Endothelial cell of umbilical vein (primary cell): ENCODE data around the gene SLC16A6. TPM values are rescaled to one million over a fixed set of nuclear protein-coding genes. Genes with fewer than 3 reads are reported as not detected.

Source experiments
- BruUV-seq: library from RNA; stranded (reverse); fragments of 400-500 nt; replicated peaks from 2 replicates; lab custom pipeline; 2021; lab: Mats Ljungman, UMichigan
- CTCF ChIA-PET: fragments of 300-600, 350-600 bp; sonication (Branson Sonifier 250); formaldehyde crosslinking; loops from one replicate; lab custom pipeline; 2021; ENCODE audit warnings: antibody characterized with exemption, inconsistent platforms; lab: Charles Lee
- POLR2A ChIA-PET: fragments of 300-600, 350-600 bp; sonication (Branson Sonifier 250); formaldehyde crosslinking; loops from one replicate; lab custom pipeline; 2021; ENCODE audit warnings: antibody characterized with exemption, inconsistent platforms; lab: Charles Lee
- DNase-seq: peaks from one replicate; pipeline ENCODE4 v3.0.0-alpha.2; 2011; ENCODE audit warnings: low read depth, low spot score
- FAIRE-seq: peaks from 2 replicates; lab custom pipeline; 2011; peaks lifted over from hg19 to GRCh38; lab: Jason Lieb, UNC
- H2AFZ ChIP-seq: 2 replicates; pipeline ENCODE4 v1.6.0; 2012; ENCODE audit warnings: low read depth, low read length, control low read depth, inconsistent platforms
- H3K27ac ChIP-seq: 2 replicates; pipeline ENCODE4 v1.5.1; 2011; ENCODE audit warnings: low read depth, mild to moderate bottlenecking, control low read depth, low read length, moderate library complexity; ENCODE audit not compliant: insufficient read depth
- H3K27me3 ChIP-seq, 2 experiments: 2 replicates each; pipeline versions ENCODE4 v1.6.0 to v1.6.1; 2011; ENCODE audit warnings: low read length in 2 of 2, mixed read lengths in 1 of 2; ENCODE audit not compliant: control insufficient read depth in 2 of 2, insufficient read depth in 2 of 2
- H3K36me3 ChIP-seq, 2 experiments: 2 replicates in 1 of 2; 3 replicates in 1 of 2; pipeline ENCODE4 v1.5.1; 2011; ENCODE audit warnings: low read length in 2 of 2, mild to moderate bottlenecking in 1 of 2, moderate library complexity in 1 of 2; ENCODE audit not compliant: control insufficient read depth in 2 of 2, insufficient read depth in 2 of 2; ENCODE audit errors: extremely low read depth in 1 of 2
- H3K4me1 ChIP-seq: 3 replicates; pipeline ENCODE4 v1.5.1; 2011; ENCODE audit warnings: mild to moderate bottlenecking, low read length; ENCODE audit not compliant: control insufficient read depth, insufficient read depth; ENCODE audit errors: extremely low read depth
- H3K4me2 ChIP-seq: 2 replicates; pipeline ENCODE4 v1.6.1; 2011; ENCODE audit warnings: low read length, control low read depth, mixed read lengths; ENCODE audit not compliant: insufficient read depth
- H3K4me3 ChIP-seq, 3 experiments: fragments of 200-600 bp in 1 of 3; sonication (generic), shearing (Covaris generic) in 1 of 3; replicated peaks in 1 of 3; 2 replicates each; pipeline ENCODE4 v1.5.1; 2011 to 2016; ENCODE audit warnings: control low read depth in 3 of 3, low read length in 3 of 3, mild to moderate bottlenecking in 2 of 3, inconsistent platforms in 1 of 3, low read depth in 1 of 3, moderate library complexity in 1 of 3; ENCODE audit not compliant: insufficient read depth in 1 of 3
- H3K79me2 ChIP-seq: 2 replicates; pipeline ENCODE4 v1.6.0; 2012; ENCODE audit warnings: low read length, inconsistent platforms; ENCODE audit not compliant: control insufficient read depth, insufficient read depth
- H3K9ac ChIP-seq: replicated peaks from 2 replicates; pipeline ENCODE3; 2011; ENCODE audit warnings: low read length, control low read depth; ENCODE audit not compliant: insufficient read depth; ENCODE audit errors: extremely low read depth
- H3K9me1 ChIP-seq: replicated peaks from 3 replicates; pipeline ENCODE4 v1.6.0; 2011; ENCODE audit warnings: mild to moderate bottlenecking, low read length; ENCODE audit not compliant: control insufficient read depth, insufficient read depth; ENCODE audit errors: extremely low read depth
- H3K9me3 ChIP-seq: replicated peaks from 2 replicates; pipeline ENCODE4 v1.5.1; 2012; ENCODE audit warnings: low read length, inconsistent platforms; ENCODE audit not compliant: control insufficient read depth, insufficient read depth
- H4K20me1 ChIP-seq: replicated peaks from 2 replicates; pipeline ENCODE3; 2011; ENCODE audit warnings: mild to moderate bottlenecking, low read length; ENCODE audit not compliant: control insufficient read depth, insufficient read depth; ENCODE audit errors: extremely low read depth
- CTCF ChIP-seq, 2 donors: IDR thresholded peaks; 1 replicate in 1 of 2; 2 replicates in 1 of 2; pipeline ENCODE4 v1.5.1; 2011; ENCODE audit warnings: low read length in 2 of 2, mild to moderate bottlenecking in 2 of 2, moderate library complexity in 2 of 2, control low read depth in 1 of 2, inconsistent platforms in 1 of 2, low read depth in 1 of 2; ENCODE audit not compliant: insufficient read depth in 1 of 2; ENCODE audit errors: extremely low read depth in 1 of 2
- EZH2 ChIP-seq: IDR thresholded peaks from 2 replicates; pipeline ENCODE4 v1.6.1; 2012; ENCODE audit warnings: borderline replicate concordance, low read depth, mild to moderate bottlenecking, moderate library complexity, low read length, inconsistent platforms; ENCODE audit not compliant: severe bottlenecking
- FOS ChIP-seq: IDR thresholded peaks from 2 replicates; pipeline ENCODE4 v1.6.1; 2011; ENCODE audit warnings: mild to moderate bottlenecking, low read length, moderate library complexity, borderline replicate concordance; ENCODE audit not compliant: insufficient read depth
- GATA2 ChIP-seq: IDR thresholded peaks from 2 replicates; pipeline ENCODE4 v1.7.0; 2011; ENCODE audit warnings: low read depth, mild to moderate bottlenecking, moderate library complexity, mixed read lengths, low read length; ENCODE audit not compliant: insufficient read length, insufficient read depth
- JUN ChIP-seq: IDR thresholded peaks from 2 replicates; pipeline ENCODE4 v1.6.1; 2011; ENCODE audit warnings: borderline replicate concordance, low read depth; ENCODE audit not compliant: insufficient read length, insufficient read depth
- MAX ChIP-seq: IDR thresholded peaks from 2 replicates; pipeline ENCODE4 v1.6.1; 2011; ENCODE audit not compliant: insufficient read depth, insufficient read length
- MYC ChIP-seq: IDR thresholded peaks from one replicate; pipeline ENCODE4 v1.6.1; 2011; ENCODE audit warnings: mild to moderate bottlenecking, low read depth, low read length
- POLR2A ChIP-seq: IDR thresholded peaks from 2 replicates; pipeline ENCODE4 v1.6.1; 2012; ENCODE audit warnings: low read depth, mild to moderate bottlenecking, control low read depth, low read length
- POLR2AphosphoS5 ChIP-seq: IDR thresholded peaks from 2 replicates; pipeline ENCODE4 v1.6.1; 2012; ENCODE audit warnings: low read depth, mild to moderate bottlenecking, control low read depth, low read length, moderate library complexity; ENCODE audit not compliant: insufficient read depth
- dilution Hi-C: fragments of 300-500 bp; cut with MboI; formaldehyde crosslinking; loops from one replicate; pipeline ENCODE4 v1.15.0; 2019; ENCODE audit warnings: low sequenced_read_pairs; ENCODE audit not compliant: extremely low pct_ligation_motif_present
- intact Hi-C: fragments of 100-400 bp; cut with micrococcal nuclease; formaldehyde crosslinking; loops from one replicate; pipeline ENCODE4 v1.10.0; 2022
- polyA plus RNA-seq, 4 experiments: library from polyadenylated mRNA; depleted of rRNA in 3 of 4; stranded (reverse) in 3 of 4; unstranded in 1 of 4; fragments of >200 nt; gene quantifications; 2 replicates each; pipeline versions ENCODE4 v1.2.1 to v1.2.3, GENCODE V29; 2011 to 2012; ENCODE audit warnings: missing spikeins in 1 of 4
- total RNA-seq: library from RNA; stranded (reverse); gene quantifications from 2 replicates; pipeline ENCODE4 v1.2.3, GENCODE V29; 2021

The SLC16A6 gene
- total and polyA plus RNA-seq, 2 donors (not counting 3 experiments of a cell fraction or from before 2014, with no cell fraction given): 0.65 to 0.91 TPM

DNA sequence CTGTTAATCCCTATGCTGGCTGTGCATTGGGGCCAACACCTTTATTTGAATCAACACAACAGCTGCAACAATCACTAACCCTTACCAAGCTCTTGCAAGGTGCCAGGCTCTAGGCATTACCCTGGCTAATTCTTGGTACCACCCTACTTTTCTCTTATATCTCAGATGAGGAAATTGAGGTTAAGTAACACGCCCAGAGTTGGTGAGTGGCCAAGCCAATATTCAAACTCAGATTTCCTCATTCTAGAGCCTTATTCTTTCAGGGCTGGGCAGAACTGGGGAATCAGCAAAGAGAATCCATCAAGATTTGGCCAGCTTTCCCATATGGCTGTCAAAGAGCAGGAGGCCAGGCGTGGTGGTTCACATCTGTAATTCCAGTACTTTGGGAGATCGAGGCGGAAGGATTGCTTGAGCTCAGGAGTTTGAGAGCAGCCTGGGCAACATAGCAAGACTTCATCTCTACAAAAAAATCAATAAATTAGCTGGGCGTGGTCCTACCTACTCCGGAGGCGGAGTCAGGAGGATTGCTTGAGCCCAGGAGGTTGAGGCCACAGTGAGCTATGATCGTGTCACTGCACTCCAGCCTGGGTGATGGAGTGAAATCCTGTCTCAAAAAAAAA lies 24.1 kb upstream of the SLC16A6 start:
- intact Hi-C loops: no loop called here
- CTCF ChIA-PET: interaction anchor here (0.7 to 0.9 kb wide), 2 partner anchors 9 to 68 kb away, joined by 3 read pairs; no protein-coding TSS in a partner anchor
- peaks cover 10% of the 10 kb centered on the region for H3K4me1 ChIP-seq
- POLR2A ChIA-PET: no interaction called here
- H3K9me3 ChIP-seq: no peaks in the 10 kb centered on the region
- no peak overlapping the region for H3K4me3 ChIP-seq
- H4K20me1 ChIP-seq: no peaks in the 10 kb centered on the region
- no peaks in the 10 kb centered on the region for H3K9me1 ChIP-seq
- TF ChIP-seq CTCF (IDR thresholded peaks at IDR 0.05; ENCODE audit: extremely low read depth in 1 of 2, insufficient read depth in 1 of 2, low read depth in 1 of 2, low read length in 2 of 2): no peak
- TF ChIP-seq GATA2: no peak
- no peak for TF ChIP-seq POLR2A
- no peak for TF ChIP-seq MAX
- no peak for TF ChIP-seq EZH2
- TF ChIP-seq MYC: no peak
- TF ChIP-seq JUN: no peak
- TF ChIP-seq FOS: no peak
- no peak for TF ChIP-seq POLR2AphosphoS5
- H3K36me3 ChIP-seq: no peaks in the 10 kb centered on the region
- H3K27me3 ChIP-seq: no peaks in the 10 kb centered on the region
- H3K4me2 ChIP-seq: no peak overlapping the region
- H2AFZ ChIP-seq: no peak overlapping the region
- H3K27ac ChIP-seq: no peak overlapping the region
- no peak overlapping the region for H3K9ac ChIP-seq
- DNase-seq: no peak
- no peaks in the 10 kb centered on the region for H3K79me2 ChIP-seq
- BruUV-seq: no TSS peak
- dilution Hi-C loops: no loop called here
- no peak for FAIRE-seq
